B cell (primary cell): Measurements from ENCODE around the gene SLC2A4. TPM values are rescaled to one million over a fixed set of nuclear protein-coding genes. Genes with fewer than 3 reads are reported as not detected.

Experiments used
- ATAC-seq: fragments of 200-7000 bp; cut with Tn5 transposase; one replicate; pipeline ENCODE4 v1.10.0; 2021; ENCODE audit warnings: low read depth, mild to moderate bottlenecking, moderate number of reproducible peaks, moderate library complexity
- CTCF ChIA-PET: fragments of 350-600 bp; sonication (Branson Sonifier 250); formaldehyde crosslinking; loops from one replicate; lab custom pipeline; 2021; ENCODE audit warnings: antibody characterized with exemption, inconsistent platforms; lab: Charles Lee
- POLR2A ChIA-PET: fragments of 350-600 bp; sonication (Branson Sonifier 250); formaldehyde crosslinking; loops from one replicate; lab custom pipeline; 2021; ENCODE audit warnings: antibody characterized with exemption; lab: Charles Lee
- DNase-seq: peaks from one replicate; pipeline ENCODE4 v3.0.0; 2013
- H2AFZ ChIP-seq: 2 replicates; pipeline ENCODE4 v1.6.1; 2012; ENCODE audit warnings: mild to moderate bottlenecking, low read depth, low read length; ENCODE audit not compliant: insufficient read depth, poor library complexity, severe bottlenecking
- H3K27ac ChIP-seq, 2 donors: 1 replicate in 1 of 2; 2 replicates in 1 of 2; pipeline ENCODE4 v1.5.1; 2012 to 2013; ENCODE audit warnings: low read length in 2 of 2, mild to moderate bottlenecking in 2 of 2, moderate library complexity in 1 of 2
- H3K27me3 ChIP-seq, 4 experiments: fragments of 200-600 bp in 1 of 4; sonication (generic) in 1 of 4; replicated peaks in 1 of 4; 1 replicate in 2 of 4; 2 replicates in 2 of 4; pipeline versions ENCODE4 v1.6.1 to v1.7.0; 2013 to 2016; ENCODE audit warnings: low read length in 3 of 4, mild to moderate bottlenecking in 2 of 4, mixed read lengths in 1 of 4, moderate library complexity in 1 of 4; ENCODE audit not compliant: insufficient read depth in 4 of 4, control insufficient read depth in 3 of 4; ENCODE audit errors: control extremely low read depth in 1 of 4
- H3K36me3 ChIP-seq, 2 experiments: replicated peaks in 1 of 2; 1 replicate in 1 of 2; 2 replicates in 1 of 2; pipeline versions ENCODE4 v1.6.1 to v1.7.1; 2013; ENCODE audit warnings: low read length in 1 of 2; ENCODE audit not compliant: insufficient read depth in 2 of 2, control insufficient read depth in 1 of 2; ENCODE audit errors: control extremely low read depth in 1 of 2, extremely low read depth in 1 of 2
- H3K4me1 ChIP-seq, 2 donors: fragments of 200-600 bp in 1 of 2; sonication (generic) in 1 of 2; 1 replicate in 1 of 2; 2 replicates in 1 of 2; pipeline versions ENCODE4 v1.5.1 to v1.6.1; 2013 to 2017; ENCODE audit warnings: low read length in 2 of 2; ENCODE audit not compliant: control insufficient read depth in 2 of 2, insufficient read depth in 2 of 2
- H3K4me2 ChIP-seq: replicated peaks from 2 replicates; pipeline ENCODE3; 2012; ENCODE audit warnings: mild to moderate bottlenecking, low read depth, low read length; ENCODE audit not compliant: poor library complexity, severe bottlenecking
- H3K4me3 ChIP-seq, 5 experiments: fragments of 200-600 bp in 1 of 5; sonication (generic) in 1 of 5; 1 replicate in 3 of 5; 2 replicates in 2 of 5; pipeline versions ENCODE4 v1.5.1 to v1.7.0; 2011 to 2016; ENCODE audit warnings: low read length in 4 of 5, mild to moderate bottlenecking in 4 of 5, low read depth in 2 of 5, control low read depth in 1 of 5, moderate library complexity in 1 of 5; ENCODE audit not compliant: insufficient read depth in 1 of 5; ENCODE audit errors: control extremely low read depth in 1 of 5, extremely low read depth in 1 of 5
- H3K79me2 ChIP-seq: fragments of 200-600 bp; sonication (generic); one replicate; pipeline ENCODE4 v1.6.0; 2016; ENCODE audit warnings: low read length; ENCODE audit not compliant: control insufficient read depth, insufficient read depth
- H3K9ac ChIP-seq: fragments of 200-600 bp; sonication (generic); 2 replicates; pipeline ENCODE4 v1.6.1; 2017; ENCODE audit warnings: mild to moderate bottlenecking, low read length, moderate library complexity
- H3K9me3 ChIP-seq, 3 donors: one replicate each; pipeline versions ENCODE4 v1.6.1 to v1.7.1; 2013; ENCODE audit warnings: low read length in 2 of 3; ENCODE audit not compliant: control insufficient read depth in 2 of 3, insufficient read depth in 1 of 3; ENCODE audit errors: control extremely low read depth in 1 of 3
- H4K20me1 ChIP-seq: 2 replicates; pipeline ENCODE4 v1.6.0; 2012; ENCODE audit warnings: mild to moderate bottlenecking, low read length; ENCODE audit not compliant: insufficient read depth, control insufficient read depth, poor library complexity, severe bottlenecking
- H3K27ac Mint-ChIP-seq: one replicate; pipeline ENCODE4 v1.8.0; 2021; ENCODE audit warnings: mixed read lengths
- H3K27me3 Mint-ChIP-seq: one replicate; pipeline ENCODE4 v1.8.0; 2021; ENCODE audit warnings: mixed read lengths
- H3K4me1 Mint-ChIP-seq: one replicate; pipeline ENCODE4 v1.8.0; 2021; ENCODE audit warnings: mixed read lengths
- H3K4me3 Mint-ChIP-seq: one replicate; pipeline ENCODE4 v1.8.0; 2021; ENCODE audit warnings: mixed read lengths
- H3K9me3 Mint-ChIP-seq: one replicate; pipeline ENCODE4 v1.8.0; 2022; ENCODE audit warnings: mixed read lengths; ENCODE audit not compliant: insufficient read depth
- EZH2 ChIP-seq: IDR thresholded peaks from 2 replicates; pipeline ENCODE4 v1.6.1; 2012; ENCODE audit warnings: borderline replicate concordance, low read depth, mild to moderate bottlenecking, moderate library complexity, low read length; ENCODE audit not compliant: insufficient read depth, poor library complexity, severe bottlenecking
- WGBS: methylation state at CpG from one replicate; pipeline ENCODE4 v1.1.5; 2013; ENCODE audit warnings: missing lambda C conversion rate; ENCODE audit not compliant: insufficient coverage; 5-methylcytosine and 5-hydroxymethylcytosine counted together
- intact Hi-C: fragments of 100-400 bp; cut with micrococcal nuclease; formaldehyde crosslinking; loops from one replicate; pipeline ENCODE4 v1.10.0; 2022
- polyA plus RNA-seq: library from polyadenylated mRNA; depleted of rRNA; stranded (reverse); fragments of >200 nt; gene quantifications from 2 replicates; pipeline ENCODE4 v1.2.3, GENCODE V29; 2012
- total RNA-seq, 2 donors: library from RNA; stranded (reverse); fragments of 120-200 nt in 1 of 2; gene quantifications; 1 replicate in 1 of 2; 2 replicates in 1 of 2; pipeline versions ENCODE4 v1.2.3 to v1.2.4, GENCODE V29; 2013 to 2022
- TF ChIP-seq, protein P1 (sequence below): fragments of 200-600 bp; IDR thresholded peaks from one replicate; pipeline ENCODE4 v1.8.0; 2022; ENCODE audit warnings: antibody characterized with exemption, mild to moderate bottlenecking

The SLC2A4 gene
- total and polyA plus RNA-seq, 2 donors (not counting 1 experiment from before 2014, with no cell fraction given), result not detected

DNA sequence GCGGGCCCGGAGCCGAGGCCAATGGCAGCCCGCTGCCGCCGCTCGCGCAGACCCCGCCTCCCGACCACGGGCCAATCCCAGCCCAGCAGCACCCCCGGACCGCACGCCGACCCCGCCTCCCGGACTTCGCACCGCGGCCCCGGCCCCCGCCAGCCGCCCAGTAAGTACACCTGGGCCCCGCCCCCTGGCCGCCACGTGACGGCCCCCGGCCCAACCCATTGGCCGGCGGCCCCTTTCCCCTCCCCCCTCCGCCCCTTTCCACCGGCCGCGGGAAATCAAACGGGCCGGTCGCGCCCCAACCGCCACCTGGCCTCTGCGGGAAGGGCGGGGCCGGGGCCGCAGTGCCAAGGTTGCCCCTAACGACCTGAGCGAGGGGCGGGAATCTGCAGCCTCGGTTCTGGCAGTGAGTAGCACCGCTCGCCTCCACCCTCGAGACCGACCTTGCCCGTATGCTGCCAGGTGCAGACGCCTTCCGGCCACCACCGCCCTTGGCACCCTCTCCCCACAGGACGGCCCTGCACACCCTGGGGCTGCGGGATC is 13.2 kb downstream of the SLC2A4 start, which contains the start of gene YBX2:
Gene YBX2, minus strand, starts transcription at position 26 of the 540 bp plus-strand sequence. CDS start 139 bp downstream, outside the sequence.
- no peak within 1 kb of the TSS for H3K27ac ChIP-seq
- peak; percentile 75 for ATAC-seq
- intact Hi-C loops, result loop anchor here (10.0 kb wide), 1 partner anchor 160 kb away; no protein-coding TSS in a partner anchor
- 2% methylated on average over 52 of the region's 57 CpGs for WGBS
- H3K9me3 ChIP-seq, result peaks cover 0 to 7% (median 0%) of the 10 kb centered on the region in 3 donors
- CTCF ChIA-PET, result no interaction called here
- no peaks in the 10 kb centered on the region for H4K20me1 ChIP-seq
- Mint-ChIP-seq H3K27me3 (peaks cover 38% of the 10 kb centered on the region), H3K9me3 (no peaks in the 10 kb centered on the region), H3K4me3 (peak within 1 kb of the TSS; percentile 83), H3K27ac (no peak within 1 kb of the TSS), H3K4me1 (peaks cover 22% of the 10 kb centered on the region)
- H3K4me2 ChIP-seq, result peak within 1 kb of the TSS; percentile 92
- peaks cover 28 to 30% of the 10 kb centered on the region in 2 donors for H3K4me1 ChIP-seq
- H3K9ac ChIP-seq, result peak within 1 kb of the TSS; percentile 58
- peak within 1 kb of the TSS in 4 of 5 experiments; percentile 25 to 54 (median 42) for H3K4me3 ChIP-seq
- no peaks in the 10 kb centered on the region for H3K36me3 ChIP-seq
- TF ChIP-seq EZH2, result no peak
- TF ChIP-seq, protein P1, sequence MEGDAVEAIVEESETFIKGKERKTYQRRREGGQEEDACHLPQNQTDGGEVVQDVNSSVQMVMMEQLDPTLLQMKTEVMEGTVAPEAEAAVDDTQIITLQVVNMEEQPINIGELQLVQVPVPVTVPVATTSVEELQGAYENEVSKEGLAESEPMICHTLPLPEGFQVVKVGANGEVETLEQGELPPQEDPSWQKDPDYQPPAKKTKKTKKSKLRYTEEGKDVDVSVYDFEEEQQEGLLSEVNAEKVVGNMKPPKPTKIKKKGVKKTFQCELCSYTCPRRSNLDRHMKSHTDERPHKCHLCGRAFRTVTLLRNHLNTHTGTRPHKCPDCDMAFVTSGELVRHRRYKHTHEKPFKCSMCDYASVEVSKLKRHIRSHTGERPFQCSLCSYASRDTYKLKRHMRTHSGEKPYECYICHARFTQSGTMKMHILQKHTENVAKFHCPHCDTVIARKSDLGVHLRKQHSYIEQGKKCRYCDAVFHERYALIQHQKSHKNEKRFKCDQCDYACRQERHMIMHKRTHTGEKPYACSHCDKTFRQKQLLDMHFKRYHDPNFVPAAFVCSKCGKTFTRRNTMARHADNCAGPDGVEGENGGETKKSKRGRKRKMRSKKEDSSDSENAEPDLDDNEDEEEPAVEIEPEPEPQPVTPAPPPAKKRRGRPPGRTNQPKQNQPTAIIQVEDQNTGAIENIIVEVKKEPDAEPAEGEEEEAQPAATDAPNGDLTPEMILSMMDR, result no peak
- H3K27me3 ChIP-seq, result peaks cover 0 to 57% (median 14%) of the 10 kb centered on the region in 4 experiments
- no peaks in the 10 kb centered on the region for H3K79me2 ChIP-seq
- H2AFZ ChIP-seq, result peak within 1 kb of the TSS; percentile 32
- DNase-seq, result peak; percentile 84
- POLR2A ChIA-PET, result no interaction called here
